ENCODE data around the gene FAM110C. TPM values are rescaled to one million over a fixed set of nuclear protein-coding genes. Genes with fewer than 3 reads are reported as not detected.
"Not testable (repeated sequence)": the region's sequence is repeated elsewhere in the genome, so short reads cannot be mapped to it uniquely, and the experiment has no call there.

The FAM110C gene
- total RNA-seq, 1 experiment from 2014 or later, result 10.3 TPM

DNA sequence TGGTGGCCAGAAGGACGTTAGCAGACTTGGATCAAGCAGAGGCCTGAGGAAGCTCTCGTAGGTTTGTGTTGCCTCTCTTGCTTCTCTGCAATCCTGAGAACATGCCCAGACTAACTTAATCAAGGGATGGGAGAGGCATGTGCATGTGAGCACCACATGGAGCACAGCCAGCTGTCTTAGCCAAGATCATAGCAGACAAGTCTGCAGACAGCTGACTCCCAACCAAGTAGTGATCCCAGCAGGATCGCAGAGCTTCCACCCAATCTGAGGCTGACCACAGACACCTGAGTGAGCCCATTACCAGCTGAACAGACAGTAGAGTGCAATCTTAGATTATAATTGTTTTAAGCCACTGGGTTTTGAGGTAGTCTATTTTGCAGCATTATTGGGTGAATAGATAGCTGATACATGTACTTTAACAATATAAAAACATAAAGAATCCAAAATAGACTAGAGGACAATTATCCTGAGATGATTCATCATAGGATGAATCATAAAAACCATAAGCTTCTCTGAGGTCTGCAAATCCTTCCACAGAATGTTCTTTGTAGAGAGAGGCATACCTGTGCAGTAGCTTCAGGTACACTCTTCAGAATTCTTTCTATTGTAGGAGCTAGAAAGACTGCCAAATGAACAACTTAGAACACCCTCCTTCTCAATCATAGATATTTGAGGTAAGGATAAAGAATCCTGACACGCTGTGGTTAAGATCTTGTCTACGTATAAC lies 25.2 kb upstream of the FAM110C start:
- peaks cover 25% of the 10 kb centered on the region for H3K4me1 Mint-ChIP-seq (ENCODE audit: insufficient read depth, unreplicated experiment)
- CTCF ChIA-PET, result interaction anchor here (0.6 to 2.2 kb wide), 12 partner anchors 8 to 71 kb away, joined by 3 to 16 read pairs (median 4); no protein-coding TSS in a partner anchor

DNA sequence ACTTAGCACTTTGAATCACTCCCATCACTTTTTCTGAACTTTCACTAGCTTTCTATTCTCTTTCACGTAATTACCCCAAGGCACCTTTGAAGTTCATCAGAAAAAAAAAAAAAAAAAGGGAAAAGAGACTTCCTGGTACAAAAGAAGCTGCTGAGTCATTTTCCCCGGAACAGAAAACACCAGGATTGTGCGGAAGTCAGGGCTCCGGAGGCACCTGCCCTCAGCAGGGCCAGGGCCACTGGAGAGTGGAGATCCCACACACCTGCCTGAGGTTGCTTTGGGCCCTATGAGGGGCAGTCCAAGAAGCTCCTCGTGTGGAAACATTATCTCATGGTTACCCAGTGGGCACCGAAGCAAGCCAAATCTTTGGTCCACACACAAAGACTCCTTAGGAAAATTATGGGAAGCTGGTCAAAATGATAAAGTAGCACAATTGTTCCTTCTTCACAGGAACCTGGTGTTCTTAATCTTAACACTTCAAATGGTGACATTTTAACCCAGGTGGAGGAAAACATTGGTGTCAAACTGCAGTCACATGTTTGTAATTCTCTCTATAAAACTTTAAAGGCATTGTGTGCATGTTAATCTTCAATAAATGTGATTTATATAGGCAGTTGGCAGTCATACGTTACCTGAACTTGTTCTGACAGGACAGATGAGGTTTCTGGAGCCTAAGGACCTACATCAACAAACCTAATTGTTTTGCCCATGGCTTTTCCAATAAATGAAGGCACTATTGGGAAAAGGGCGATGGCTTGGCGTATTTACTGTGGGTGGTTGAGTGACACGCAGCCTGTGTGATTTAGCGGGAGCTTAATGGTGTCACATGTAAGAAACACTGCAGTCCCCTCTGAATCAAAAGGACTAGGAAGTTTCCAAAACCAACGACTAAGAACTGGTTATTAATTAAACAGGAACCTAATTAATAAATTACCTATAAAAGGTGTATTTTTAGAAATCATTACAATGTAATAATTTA lies 23.4 kb upstream of the FAM110C start:
- no peaks in the 10 kb centered on the region for H3K36me3 Mint-ChIP-seq (ENCODE audit: insufficient read depth, unreplicated experiment)
- H3K9me3 Mint-ChIP-seq (ENCODE audit: unreplicated experiment), result no peaks in the 10 kb centered on the region
- intact Hi-C loops (cut with micrococcal nuclease), result no loop called here
- TSS peak; percentile 50 for BruUV-seq (replicated peaks)
- ChIA-PET POLR2A (interaction anchor here (0.8 to 3.9 kb wide), 13 partner anchors 8 to 72 kb away, joined by 3 to 87 read pairs (median 4); partner anchors contain the start of gene FAM110C), CTCF (interaction anchor here (0.8 to 2.2 kb wide), 6 partner anchors 19 to 72 kb away, joined by 3 to 16 read pairs (median 4); no protein-coding TSS in a partner anchor)
- peak overlapping the region; percentile 39 for H3K4me3 Mint-ChIP-seq (ENCODE audit: unreplicated experiment)
- peak; percentile 63 for DNase-seq (ENCODE audit: unreplicated experiment)
- TF ChIP-seq, protein P1, sequence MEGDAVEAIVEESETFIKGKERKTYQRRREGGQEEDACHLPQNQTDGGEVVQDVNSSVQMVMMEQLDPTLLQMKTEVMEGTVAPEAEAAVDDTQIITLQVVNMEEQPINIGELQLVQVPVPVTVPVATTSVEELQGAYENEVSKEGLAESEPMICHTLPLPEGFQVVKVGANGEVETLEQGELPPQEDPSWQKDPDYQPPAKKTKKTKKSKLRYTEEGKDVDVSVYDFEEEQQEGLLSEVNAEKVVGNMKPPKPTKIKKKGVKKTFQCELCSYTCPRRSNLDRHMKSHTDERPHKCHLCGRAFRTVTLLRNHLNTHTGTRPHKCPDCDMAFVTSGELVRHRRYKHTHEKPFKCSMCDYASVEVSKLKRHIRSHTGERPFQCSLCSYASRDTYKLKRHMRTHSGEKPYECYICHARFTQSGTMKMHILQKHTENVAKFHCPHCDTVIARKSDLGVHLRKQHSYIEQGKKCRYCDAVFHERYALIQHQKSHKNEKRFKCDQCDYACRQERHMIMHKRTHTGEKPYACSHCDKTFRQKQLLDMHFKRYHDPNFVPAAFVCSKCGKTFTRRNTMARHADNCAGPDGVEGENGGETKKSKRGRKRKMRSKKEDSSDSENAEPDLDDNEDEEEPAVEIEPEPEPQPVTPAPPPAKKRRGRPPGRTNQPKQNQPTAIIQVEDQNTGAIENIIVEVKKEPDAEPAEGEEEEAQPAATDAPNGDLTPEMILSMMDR (IDR thresholded peaks at IDR 0.05; ENCODE audit: unreplicated experiment), result no peak
- peaks cover 25% of the 10 kb centered on the region for H3K4me1 Mint-ChIP-seq (ENCODE audit: insufficient read depth, unreplicated experiment)
- H3K27ac Mint-ChIP-seq (ENCODE audit: low read depth, unreplicated experiment), result peak overlapping the region; percentile 91
- H3K27me3 Mint-ChIP-seq (ENCODE audit: insufficient read depth, unreplicated experiment), result no peaks in the 10 kb centered on the region

More for the DNA sequence above, 25.2 kb upstream of the FAM110C start:
- no peaks in the 10 kb centered on the region for H3K27me3 Mint-ChIP-seq (ENCODE audit: insufficient read depth, unreplicated experiment)
- no TSS peak for BruUV-seq (replicated peaks)
- peak; percentile 72 for DNase-seq (ENCODE audit: unreplicated experiment)
- H3K36me3 Mint-ChIP-seq (ENCODE audit: insufficient read depth, unreplicated experiment), result no peaks in the 10 kb centered on the region
- POLR2A ChIA-PET, result interaction anchor here (0.8 to 3.9 kb wide), 21 partner anchors 13 to 192 kb away, joined by 3 to 87 read pairs (median 4); partner anchors contain the start of genes FAM110C and SH3YL1
- no peaks in the 10 kb centered on the region for H3K9me3 Mint-ChIP-seq (ENCODE audit: unreplicated experiment)
- peak overlapping the region; percentile 73 for H3K27ac Mint-ChIP-seq (ENCODE audit: low read depth, unreplicated experiment)
- intact Hi-C loops (cut with micrococcal nuclease), result no loop called here
- no peak overlapping the region for H3K4me3 Mint-ChIP-seq (ENCODE audit: unreplicated experiment)
- TF ChIP-seq, protein P1 (IDR thresholded peaks at IDR 0.05; ENCODE audit: unreplicated experiment), result no peak

DNA sequence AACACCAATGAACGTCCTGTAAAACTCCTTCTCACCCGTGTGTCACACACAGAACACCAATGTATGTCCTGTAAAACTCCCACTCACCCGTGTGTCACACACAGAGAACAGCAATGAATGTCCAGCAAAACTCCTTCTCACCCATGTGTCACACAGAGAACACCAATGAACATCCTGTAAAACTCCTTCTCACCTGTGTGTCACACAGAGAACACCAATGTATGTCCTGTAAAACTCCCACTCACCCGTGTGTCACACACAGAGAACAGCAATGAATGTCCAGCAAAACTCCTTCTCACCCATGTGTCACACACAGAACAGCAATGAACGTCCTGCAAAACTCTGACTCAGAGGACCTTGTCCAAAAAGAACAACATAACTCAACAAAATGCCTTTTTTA lies 22.3 kb upstream of the FAM110C start:
- POLR2A ChIA-PET, result interaction anchor here (0.9 to 3.9 kb wide), 4 partner anchors 23 to 50 kb away, joined by 3 to 87 read pairs (median 8); partner anchors contain the start of gene FAM110C
- H3K4me3 Mint-ChIP-seq (ENCODE audit: unreplicated experiment); BruUV-seq (replicated peaks); intact Hi-C loops (cut with micrococcal nuclease); H3K27ac Mint-ChIP-seq (ENCODE audit: low read depth, unreplicated experiment); H3K27me3 Mint-ChIP-seq (ENCODE audit: insufficient read depth, unreplicated experiment); H3K9me3 Mint-ChIP-seq (ENCODE audit: unreplicated experiment); H3K36me3 Mint-ChIP-seq (ENCODE audit: insufficient read depth, unreplicated experiment): not testable (repeated sequence)
- peak; percentile 15 for DNase-seq (ENCODE audit: unreplicated experiment)
- H3K4me1 Mint-ChIP-seq (ENCODE audit: insufficient read depth, unreplicated experiment), result peaks cover 25% of the 10 kb centered on the region
- CTCF ChIA-PET, result interaction anchor here (0.8 to 1.7 kb wide), 3 partner anchors 20 to 23 kb away, joined by 3 to 5 read pairs (median 4); no protein-coding TSS in a partner anchor

DNA sequence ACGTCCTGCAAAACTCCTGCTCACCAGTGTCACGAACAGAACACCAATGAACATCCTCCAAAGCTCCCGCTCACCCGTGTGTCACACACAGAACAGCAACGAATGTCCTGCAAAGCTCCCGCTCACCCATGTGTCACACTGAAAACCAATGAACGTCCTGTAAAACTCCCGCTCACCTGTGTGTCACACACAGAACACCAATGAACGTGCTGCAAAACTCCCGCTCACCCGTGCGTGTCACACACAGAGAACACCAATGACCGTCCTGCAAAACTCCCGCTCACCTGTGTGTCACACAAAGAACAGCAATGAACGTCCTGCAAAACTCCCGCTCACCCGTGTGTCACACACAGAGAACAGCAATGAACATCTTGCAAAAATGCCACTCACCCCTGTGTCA lies 20.5 kb upstream of the FAM110C start:
- peaks cover 14% of the 10 kb centered on the region for H3K4me1 Mint-ChIP-seq (ENCODE audit: insufficient read depth, unreplicated experiment)
- no peak for DNase-seq (ENCODE audit: unreplicated experiment)
- no peak overlapping the region for H3K27ac Mint-ChIP-seq (ENCODE audit: low read depth, unreplicated experiment)
- BruUV-seq (replicated peaks), result no TSS peak
- no peaks in the 10 kb centered on the region for H3K27me3 Mint-ChIP-seq (ENCODE audit: insufficient read depth, unreplicated experiment)
- H3K9me3 Mint-ChIP-seq (ENCODE audit: unreplicated experiment), result no peaks in the 10 kb centered on the region
- no peaks in the 10 kb centered on the region for H3K36me3 Mint-ChIP-seq (ENCODE audit: insufficient read depth, unreplicated experiment)
- ChIA-PET CTCF (no interaction called here), POLR2A (no interaction called here)
- TF ChIP-seq, protein P1 (IDR thresholded peaks at IDR 0.05; ENCODE audit: unreplicated experiment), result no peak
- intact Hi-C loops (cut with micrococcal nuclease), result no loop called here
- no peak overlapping the region for H3K4me3 Mint-ChIP-seq (ENCODE audit: unreplicated experiment)

Measured in MCF 10A (cell line).